GM08714 (cell line): Measurements from ENCODE around the gene DNAJC27.

Experiments
- H3K4me3 ChIP-seq: fragments of 200-500 bp; sonication (Bioruptor generic); 2 replicates; pipeline ENCODE4 v1.5.1; 2014; ENCODE audit warnings: mild to moderate bottlenecking, low read length, inconsistent platforms
- ZNF274 ChIP-seq: IDR thresholded peaks from 2 replicates; pipeline ENCODE4 v1.6.1; 2012; ENCODE audit warnings: mild to moderate bottlenecking, low read depth, low read length

The DNAJC27 gene

DNA sequence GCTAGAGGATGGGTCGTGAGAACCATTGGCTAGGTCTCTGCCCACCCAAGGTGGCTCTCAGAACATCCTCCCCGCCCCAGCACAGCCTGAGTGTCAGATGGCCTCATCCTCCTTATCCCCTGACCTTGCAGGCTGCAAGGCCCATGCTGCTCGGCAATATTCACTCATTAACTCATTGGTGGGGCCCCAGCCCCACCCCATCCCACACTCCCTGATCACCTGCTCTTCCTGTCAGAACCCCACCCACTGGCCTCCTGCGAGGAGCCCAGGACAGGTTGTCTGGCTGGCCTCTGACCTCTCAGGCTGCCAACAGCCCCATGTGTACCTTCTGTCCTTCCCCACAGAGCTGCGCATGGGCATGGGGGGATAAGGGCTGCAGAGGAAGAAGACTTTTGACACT is 57.0 kb downstream of the DNAJC27 start:
- no peak overlapping the region for H3K4me3 ChIP-seq
- TF ChIP-seq ZNF274, result no peak

GRCh38 chr2:24913911-24914310 is 57.8 kb downstream of the DNAJC27 start:
- TF ChIP-seq ZNF274, result no peak
- H3K4me3 ChIP-seq, result no peak overlapping the region

- H3K4me3 ChIP-seq, result no peak overlapping the region
- no peak for TF ChIP-seq ZNF274
Observed at GRCh38 chr2:24912986-24913385, 58.8 kb downstream of the DNAJC27 start.

DNA sequence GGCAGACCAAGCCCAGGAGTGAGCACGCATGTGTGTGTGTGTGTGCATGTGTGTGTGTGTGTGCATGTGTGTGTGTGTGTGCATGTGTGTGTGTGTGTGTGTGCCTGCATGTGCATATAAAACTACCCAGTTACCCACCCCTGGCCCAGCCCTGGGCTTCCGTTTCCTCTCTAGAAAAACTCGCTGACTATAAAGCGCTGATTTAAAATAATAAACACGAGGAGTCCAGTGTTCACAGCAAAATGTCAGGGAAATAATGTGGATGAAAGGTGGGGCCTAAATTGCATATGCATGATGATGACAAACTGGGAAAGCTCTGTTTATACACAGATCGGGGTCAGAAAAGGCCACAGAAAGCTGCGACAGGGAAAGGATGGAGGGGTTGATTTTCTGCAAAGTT is 59.2 kb downstream of the DNAJC27 start:
- no peak overlapping the region for H3K4me3 ChIP-seq
- no peak for TF ChIP-seq ZNF274

DNA sequence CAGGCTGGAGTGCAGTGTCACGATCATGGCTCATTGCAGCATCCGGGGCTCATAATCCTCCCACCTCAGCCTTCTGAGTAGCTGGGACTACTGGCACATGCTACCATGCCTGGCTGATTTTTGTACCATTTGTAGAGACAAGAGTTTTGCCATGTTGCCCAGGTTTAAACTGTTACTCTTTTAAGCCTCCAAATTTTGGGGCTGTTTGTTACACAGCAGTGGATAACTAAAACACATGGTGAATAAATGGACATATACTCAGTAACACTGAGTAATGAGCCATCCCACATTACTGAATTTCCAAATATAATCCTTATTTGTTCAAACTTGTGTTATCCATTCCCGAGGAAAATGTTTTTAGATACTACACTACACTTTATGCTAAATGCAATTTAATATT is 61.5 kb downstream of the DNAJC27 start:
- TF ChIP-seq ZNF274, result no peak
- no peak overlapping the region for H3K4me3 ChIP-seq

GRCh38 chr2:24909555-24910177 is 62.1 kb downstream of the DNAJC27 start:
- TF ChIP-seq ZNF274, result no peak
- H3K4me3 ChIP-seq, result no peak overlapping the region

- H3K4me3 ChIP-seq, result no peak overlapping the region
- no peak for TF ChIP-seq ZNF274
Observed at GRCh38 chr2:24908461-24908901, 63.3 kb downstream of the DNAJC27 start.

- TF ChIP-seq ZNF274, result no peak
- H3K4me3 ChIP-seq, result no peak overlapping the region
Observed at GRCh38 chr2:24907116-24907515, 64.6 kb downstream of the DNAJC27 start.

DNA sequence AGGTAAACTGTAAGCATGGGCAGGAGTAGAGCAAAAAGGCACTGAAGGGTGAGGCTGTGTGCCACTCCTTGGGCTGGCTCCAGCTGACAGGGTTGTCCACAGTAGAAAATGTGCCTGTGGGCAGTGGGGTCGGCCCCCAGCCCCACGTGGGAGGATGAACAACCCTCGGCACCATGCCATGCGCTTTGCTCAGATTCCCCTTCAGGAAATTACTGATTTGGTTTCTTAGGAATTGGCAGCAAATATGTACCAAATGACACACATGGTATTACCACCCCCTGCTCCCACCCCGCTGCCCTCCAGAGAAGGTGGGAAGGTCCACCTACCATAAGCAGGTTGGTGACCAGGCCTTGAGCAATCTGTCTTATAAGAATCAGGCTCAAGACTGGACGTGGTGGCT is 65.3 kb downstream of the DNAJC27 start:
- no peak overlapping the region for H3K4me3 ChIP-seq
- no peak for TF ChIP-seq ZNF274

DNA sequence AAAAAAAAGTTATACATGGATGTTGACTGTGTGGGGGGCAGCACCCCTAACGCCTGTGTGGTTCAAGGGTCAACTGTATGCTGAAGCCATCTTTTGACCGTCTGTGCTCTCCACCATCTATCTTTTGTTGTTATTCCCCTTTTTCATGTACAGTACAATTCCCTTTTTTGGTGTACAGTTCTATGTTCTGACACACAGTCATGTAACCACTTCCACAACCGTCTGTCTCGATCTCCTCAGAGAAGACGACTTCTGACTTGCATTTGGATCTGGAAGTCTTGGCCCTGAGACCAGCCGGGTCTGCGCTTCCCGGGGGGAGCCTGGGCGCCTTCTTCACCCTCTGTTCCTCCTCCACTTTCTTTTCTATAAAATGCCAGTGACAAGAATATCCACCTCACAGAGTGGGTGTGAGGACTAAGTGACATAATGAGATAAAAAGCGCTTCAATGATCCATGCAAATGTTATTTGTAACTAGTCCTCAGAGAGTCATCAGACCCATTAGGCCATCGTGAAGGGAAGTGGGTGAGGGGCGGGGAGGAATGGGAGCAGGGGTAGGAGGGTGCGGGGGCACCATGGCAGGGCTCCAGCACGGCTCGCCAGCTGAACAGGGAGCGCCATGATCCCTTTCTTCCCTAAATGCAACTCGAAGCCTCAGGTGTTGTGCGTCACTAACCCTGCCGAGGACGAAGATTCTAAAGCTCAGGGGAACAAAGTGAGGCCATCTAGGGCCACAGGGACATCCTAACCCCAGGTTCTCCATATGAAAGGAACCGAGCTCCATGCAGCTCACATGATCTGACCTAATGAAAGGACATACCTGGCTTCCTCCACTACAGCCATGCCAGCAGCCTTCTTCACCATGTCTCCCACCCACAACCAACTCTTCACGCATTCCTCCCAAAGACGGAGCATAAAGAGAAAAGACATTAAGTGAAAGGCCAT is 68.3 kb downstream of the DNAJC27 start:
- no peak for TF ChIP-seq ZNF274
- no peak overlapping the region for H3K4me3 ChIP-seq

DNA sequence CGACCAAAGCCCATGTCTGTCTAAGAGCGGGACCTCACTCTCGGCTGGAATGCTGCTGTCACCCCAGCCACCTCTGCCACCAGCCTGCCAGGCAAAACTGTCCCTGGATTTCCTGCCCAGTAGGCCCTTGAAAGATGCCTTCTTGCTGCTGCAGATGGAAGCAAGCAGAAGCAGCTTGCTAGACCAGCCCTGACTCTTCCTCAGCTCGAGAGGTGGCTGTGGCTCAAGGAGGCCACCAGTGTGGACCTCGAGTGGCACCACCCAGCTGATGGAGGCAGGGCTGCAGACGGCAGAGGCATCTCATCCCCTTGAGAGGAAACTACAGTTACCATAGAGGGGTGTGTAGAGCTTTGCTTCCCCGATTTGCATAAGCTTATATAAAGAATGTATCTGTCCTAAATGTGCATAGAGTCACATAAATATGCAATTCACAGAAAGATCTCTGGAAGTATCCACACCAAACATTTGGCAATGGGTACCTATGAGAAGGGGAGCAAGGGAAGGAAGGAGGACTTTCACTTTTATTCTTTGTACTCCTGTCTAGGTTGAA is 72.3 kb downstream of the DNAJC27 start:
- TF ChIP-seq ZNF274, result no peak
- no peak overlapping the region for H3K4me3 ChIP-seq

GRCh38 chr2:24898122-24899109 is 73.3 kb downstream of the DNAJC27 start:
- TF ChIP-seq ZNF274, result no peak
- no peak overlapping the region for H3K4me3 ChIP-seq

DNA sequence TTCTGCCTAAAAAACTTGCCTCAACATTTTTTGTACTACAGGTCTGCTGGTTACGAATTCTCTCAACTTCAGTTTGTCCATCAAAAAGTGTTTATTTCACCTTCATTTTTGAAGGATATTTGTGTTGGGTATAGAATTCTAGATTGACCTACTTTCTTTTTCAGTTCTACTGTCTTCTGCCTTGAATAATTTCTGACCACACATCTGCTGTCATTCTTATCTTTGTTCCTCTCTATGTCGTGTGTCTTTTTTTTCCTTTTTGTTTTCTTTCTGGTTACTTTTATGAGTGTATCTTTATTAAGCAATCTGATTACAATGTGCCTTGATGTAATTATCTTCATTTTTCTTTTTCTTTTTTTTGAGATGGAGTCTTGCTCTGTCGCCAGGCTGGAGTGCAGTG is 77.0 kb downstream of the DNAJC27 start:
- TF ChIP-seq ZNF274, result no peak
- H3K4me3 ChIP-seq, result no peak overlapping the region

GRCh38 chr2:24893934-24894333 is 77.8 kb downstream of the DNAJC27 start:
- H3K4me3 ChIP-seq, result no peak overlapping the region
- no peak for TF ChIP-seq ZNF274
